ENCODE results near the gene ERN1.

- TF ChIP-seq, protein P1, sequence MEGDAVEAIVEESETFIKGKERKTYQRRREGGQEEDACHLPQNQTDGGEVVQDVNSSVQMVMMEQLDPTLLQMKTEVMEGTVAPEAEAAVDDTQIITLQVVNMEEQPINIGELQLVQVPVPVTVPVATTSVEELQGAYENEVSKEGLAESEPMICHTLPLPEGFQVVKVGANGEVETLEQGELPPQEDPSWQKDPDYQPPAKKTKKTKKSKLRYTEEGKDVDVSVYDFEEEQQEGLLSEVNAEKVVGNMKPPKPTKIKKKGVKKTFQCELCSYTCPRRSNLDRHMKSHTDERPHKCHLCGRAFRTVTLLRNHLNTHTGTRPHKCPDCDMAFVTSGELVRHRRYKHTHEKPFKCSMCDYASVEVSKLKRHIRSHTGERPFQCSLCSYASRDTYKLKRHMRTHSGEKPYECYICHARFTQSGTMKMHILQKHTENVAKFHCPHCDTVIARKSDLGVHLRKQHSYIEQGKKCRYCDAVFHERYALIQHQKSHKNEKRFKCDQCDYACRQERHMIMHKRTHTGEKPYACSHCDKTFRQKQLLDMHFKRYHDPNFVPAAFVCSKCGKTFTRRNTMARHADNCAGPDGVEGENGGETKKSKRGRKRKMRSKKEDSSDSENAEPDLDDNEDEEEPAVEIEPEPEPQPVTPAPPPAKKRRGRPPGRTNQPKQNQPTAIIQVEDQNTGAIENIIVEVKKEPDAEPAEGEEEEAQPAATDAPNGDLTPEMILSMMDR (IDR thresholded peaks at IDR 0.05) = no peak
- no peak for TF ChIP-seq POLR2A (IDR thresholded peaks at IDR 0.05)
Observed at GRCh38 chr17:64058621-64059020, 71.3 kb downstream of the ERN1 start.
